Muscle of leg (tissue), 11 donors: Measurements from ENCODE around the gene CIT. TPM values are rescaled to one million over a fixed set of nuclear protein-coding genes. Genes with fewer than 3 reads are reported as not detected.
A peak's percentile ranks its signal among the peaks of the same experiment; 100 is the strongest.

ENCODE experiments used
- DNase-seq: peaks from one replicate; pipeline ENCODE4 v3.0.0; 2013
- H3K27ac ChIP-seq: one replicate; pipeline ENCODE4 v1.5.1; 2013; ENCODE audit warnings: mild to moderate bottlenecking, low read length, control low read depth
- H3K27me3 ChIP-seq: one replicate; pipeline ENCODE4 v1.6.1; 2013; ENCODE audit warnings: low read length; ENCODE audit not compliant: control insufficient read depth, insufficient read depth
- H3K36me3 ChIP-seq: one replicate; pipeline ENCODE4 v1.6.1; 2013; ENCODE audit warnings: low read length; ENCODE audit not compliant: control insufficient read depth, insufficient read depth
- H3K4me1 ChIP-seq: one replicate; pipeline ENCODE4 v1.6.1; 2013; ENCODE audit warnings: low read length; ENCODE audit not compliant: control insufficient read depth, insufficient read depth
- H3K4me3 ChIP-seq: one replicate; pipeline ENCODE4 v1.5.1; 2013; ENCODE audit warnings: low read length, control low read depth
- H3K9me3 ChIP-seq: replicated peaks from 2 replicates; pipeline ENCODE4 v1.6.1; 2013; ENCODE audit warnings: low read depth, low read length; ENCODE audit not compliant: control insufficient read depth
- whole genome bisulfite sequencing: methylation state at CpG from one replicate; pipeline ENCODE4 v1.1.5; 2013; ENCODE audit warnings: missing lambda C conversion rate; ENCODE audit not compliant: insufficient coverage; 5-methylcytosine and 5-hydroxymethylcytosine counted together
- polyA plus RNA-seq, 8 donors: library from polyadenylated mRNA; unstranded; fragments of 120-200 nt; gene quantifications; one replicate each; pipeline versions ENCODE4 v1.2.1 to v1.2.3, GENCODE V29; 2013; ENCODE audit warnings: inconsistent platforms in 1 of 8, low replicate concordance in 1 of 8; ENCODE audit not compliant: insufficient read length in 8 of 8, insufficient read depth in 1 of 8
- total RNA-seq: library from RNA; stranded (reverse); fragments of 120-200 nt; gene quantifications from one replicate; pipeline ENCODE4 v1.2.4, GENCODE V29; 2013

CIT gene
- total and polyA plus RNA-seq, 9 donors = 5.8 to 12.3 (median 9.2) TPM

DNA sequence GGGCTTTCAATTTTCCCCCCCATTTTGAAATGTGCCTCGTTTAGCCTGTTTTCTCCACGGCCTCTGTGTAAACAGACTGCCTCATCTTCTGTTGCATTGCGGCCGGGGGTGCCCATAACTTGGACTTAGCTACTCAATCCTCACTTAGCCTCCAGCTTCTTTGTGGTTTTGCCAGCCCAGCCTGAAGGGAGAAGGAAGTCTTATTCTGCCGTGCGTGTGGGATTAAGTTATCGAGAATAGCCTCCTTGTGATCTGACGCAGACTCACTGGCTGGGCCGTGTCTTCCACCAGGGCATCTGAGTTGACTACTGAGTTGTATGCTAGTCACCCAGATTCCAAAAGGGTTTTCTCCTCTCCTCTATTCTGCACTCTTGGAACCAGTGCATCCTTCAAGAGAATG, 201.1 kb downstream of the CIT start:
- H3K27ac ChIP-seq = no peak overlapping the region
- H3K27me3 ChIP-seq = no peaks in the 10 kb centered on the region
- 91% methylated on average over 5 of the region's 9 CpGs for WGBS
- H3K4me3 ChIP-seq = no peak overlapping the region
- no peaks in the 10 kb centered on the region for H3K9me3 ChIP-seq
- no peaks in the 10 kb centered on the region for H3K4me1 ChIP-seq
- peaks cover 90% of the 10 kb centered on the region for H3K36me3 ChIP-seq
- no peak for DNase-seq

DNA sequence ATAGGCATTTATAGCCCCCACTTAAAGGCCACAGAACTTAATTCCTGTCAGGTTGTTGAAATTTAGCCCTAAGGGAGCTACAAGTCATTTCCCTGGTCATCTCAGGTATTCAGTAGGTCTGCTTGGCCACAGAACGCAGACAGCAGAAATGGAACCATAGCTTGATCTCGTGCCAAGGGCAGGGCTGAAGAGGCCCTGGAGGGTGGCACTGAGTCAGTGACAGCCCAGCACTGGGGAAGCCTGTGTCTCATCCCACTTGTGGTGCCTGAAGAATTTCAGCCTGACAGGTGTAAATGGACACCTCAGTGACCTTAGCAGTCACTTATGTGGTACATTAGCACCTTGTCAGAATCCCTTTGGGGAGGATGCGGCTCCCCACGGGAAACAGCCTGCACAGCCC, 202.6 kb downstream of the CIT start:
- DNase-seq = no peak
- Histone ChIP-seq H3K27me3 (no peaks in the 10 kb centered on the region), H3K4me1 (peaks cover 2% of the 10 kb centered on the region), H3K36me3 (peaks cover 78% of the 10 kb centered on the region), H3K4me3 (no peak overlapping the region), H3K9me3 (no peaks in the 10 kb centered on the region), H3K27ac (peak overlapping the region; percentile 23)
- 79% methylated on average over 4 of the region's 4 CpGs for WGBS

DNA sequence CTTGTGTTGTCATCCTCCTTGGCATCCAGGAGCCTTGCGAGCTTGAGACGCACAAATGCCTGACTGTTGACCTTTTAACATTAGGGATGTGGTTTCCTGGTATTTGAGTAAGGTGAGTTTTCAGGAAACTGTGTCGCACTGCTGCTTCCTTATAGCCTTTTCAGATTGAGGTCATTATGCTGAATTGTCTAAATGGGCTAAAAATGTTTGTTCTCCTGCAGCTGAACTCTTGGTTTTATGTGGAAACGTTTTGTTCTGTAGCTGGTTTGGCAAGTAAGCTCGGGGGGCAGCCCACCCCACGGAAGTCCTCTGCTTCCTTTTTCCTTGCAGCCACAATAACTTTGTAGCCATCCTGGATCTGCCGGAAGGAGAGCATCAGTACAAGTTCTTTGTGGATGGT, 203.5 kb downstream of the CIT start:
- H3K27me3 ChIP-seq = no peaks in the 10 kb centered on the region
- peaks cover 4% of the 10 kb centered on the region for H3K4me1 ChIP-seq
- DNase-seq = peak; percentile 66
- no peak overlapping the region for H3K4me3 ChIP-seq
- peak overlapping the region; percentile 75 for H3K27ac ChIP-seq
- peaks cover 69% of the 10 kb centered on the region for H3K36me3 ChIP-seq
- 92% methylated on average over 2 of the region's 7 CpGs for WGBS
- H3K9me3 ChIP-seq = no peaks in the 10 kb centered on the region

DNA sequence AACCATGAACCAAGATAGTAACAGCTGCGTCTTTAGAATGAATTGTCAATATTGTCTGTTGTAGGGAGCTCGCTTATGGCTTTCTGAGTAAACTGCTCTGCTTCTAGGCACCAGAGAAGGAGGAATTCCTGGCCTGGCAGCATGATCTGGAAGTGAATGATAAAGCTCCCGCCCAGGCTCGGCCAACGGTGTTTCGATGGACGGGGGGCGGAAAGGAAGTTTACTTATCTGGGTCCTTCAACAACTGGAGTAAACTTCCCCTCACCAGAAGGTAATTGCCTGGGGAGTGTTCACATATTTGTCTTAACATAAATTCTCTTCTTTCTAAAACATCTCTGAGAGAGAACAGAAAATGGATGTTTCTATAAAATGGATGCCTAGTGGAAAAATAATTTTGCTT, 204.9 kb downstream of the CIT start:
- Histone ChIP-seq H3K36me3 (peaks cover 56% of the 10 kb centered on the region), H3K4me1 (peaks cover 5% of the 10 kb centered on the region), H3K27ac (peak overlapping the region; percentile 8), H3K27me3 (no peaks in the 10 kb centered on the region), H3K4me3 (no peak overlapping the region), H3K9me3 (no peaks in the 10 kb centered on the region)
- WGBS = 83% methylated on average over 2 of the region's 8 CpGs
- DNase-seq = no peak

DNA sequence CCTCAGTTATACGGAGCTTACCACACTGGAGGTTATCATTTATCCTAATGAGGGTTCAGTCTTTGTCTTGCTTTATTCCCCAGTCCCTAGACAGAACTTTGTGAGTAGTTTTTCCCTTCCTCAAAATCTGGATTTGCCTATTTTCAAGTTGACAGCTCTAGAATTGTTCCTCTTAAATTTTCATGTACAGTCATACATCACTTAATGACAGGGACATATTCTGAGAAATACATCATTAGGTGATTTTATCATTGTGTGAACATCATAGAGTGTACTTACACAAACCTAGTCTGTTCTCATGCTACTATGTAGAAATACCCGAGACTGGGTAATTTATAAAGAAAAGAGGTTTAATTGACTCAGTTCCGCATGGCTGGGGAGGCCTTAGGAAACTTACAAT, 206.1 kb downstream of the CIT start:
- Histone ChIP-seq H3K27ac (no peak overlapping the region), H3K4me3 (no peak overlapping the region), H3K36me3 (peaks cover 45% of the 10 kb centered on the region), H3K9me3 (no peaks in the 10 kb centered on the region), H3K27me3 (no peaks in the 10 kb centered on the region), H3K4me1 (peaks cover 5% of the 10 kb centered on the region)
- DNase-seq = no peak
- WGBS = no CpG with 5 or more reads among the region's 3 CpGs

GRCh38 chr12:119669744-119670472, 207.2 kb downstream of the CIT start:
- Histone ChIP-seq H3K4me1 (peaks cover 5% of the 10 kb centered on the region), H3K36me3 (peaks cover 33% of the 10 kb centered on the region), H3K9me3 (no peaks in the 10 kb centered on the region), H3K4me3 (no peak overlapping the region), H3K27me3 (no peaks in the 10 kb centered on the region), H3K27ac (no peak overlapping the region)
- DNase-seq = no peak
- 87% methylated on average over 7 of the region's 11 CpGs for WGBS

DNA sequence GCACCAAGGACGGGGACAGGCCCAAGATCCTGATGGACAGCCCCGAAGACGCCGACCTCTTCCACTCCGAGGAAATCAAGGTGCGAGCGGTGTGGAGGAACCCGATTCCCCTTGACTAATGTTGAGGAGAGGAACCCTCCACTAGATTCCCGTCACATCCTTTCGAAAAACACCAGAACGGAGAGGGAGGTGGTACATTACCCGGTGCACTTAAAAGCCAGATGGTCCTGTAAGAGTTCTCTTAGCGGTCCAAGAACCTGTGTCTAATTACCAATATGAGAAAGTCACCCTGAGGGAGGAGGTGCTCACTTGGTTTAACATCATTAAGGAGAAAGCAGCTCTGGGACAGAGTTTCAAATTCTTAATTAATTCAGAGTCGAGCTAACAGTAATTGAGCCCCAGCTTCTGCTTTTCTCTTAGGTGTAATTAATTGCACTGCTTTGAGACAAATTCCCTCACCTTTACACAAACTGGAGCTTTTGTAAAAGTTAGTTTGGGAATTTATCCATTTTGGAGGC, 208.7 kb downstream of the CIT start:
- WGBS = 0% methylated on average over 3 of the region's 14 CpGs
- H3K9me3 ChIP-seq = no peaks in the 10 kb centered on the region
- H3K36me3 ChIP-seq = peaks cover 18% of the 10 kb centered on the region
- no peaks in the 10 kb centered on the region for H3K27me3 ChIP-seq
- DNase-seq = no peak
- peak overlapping the region; percentile 95 for H3K27ac ChIP-seq
- H3K4me3 ChIP-seq = peak overlapping the region; percentile 94
- peaks cover 5% of the 10 kb centered on the region for H3K4me1 ChIP-seq

DNA sequence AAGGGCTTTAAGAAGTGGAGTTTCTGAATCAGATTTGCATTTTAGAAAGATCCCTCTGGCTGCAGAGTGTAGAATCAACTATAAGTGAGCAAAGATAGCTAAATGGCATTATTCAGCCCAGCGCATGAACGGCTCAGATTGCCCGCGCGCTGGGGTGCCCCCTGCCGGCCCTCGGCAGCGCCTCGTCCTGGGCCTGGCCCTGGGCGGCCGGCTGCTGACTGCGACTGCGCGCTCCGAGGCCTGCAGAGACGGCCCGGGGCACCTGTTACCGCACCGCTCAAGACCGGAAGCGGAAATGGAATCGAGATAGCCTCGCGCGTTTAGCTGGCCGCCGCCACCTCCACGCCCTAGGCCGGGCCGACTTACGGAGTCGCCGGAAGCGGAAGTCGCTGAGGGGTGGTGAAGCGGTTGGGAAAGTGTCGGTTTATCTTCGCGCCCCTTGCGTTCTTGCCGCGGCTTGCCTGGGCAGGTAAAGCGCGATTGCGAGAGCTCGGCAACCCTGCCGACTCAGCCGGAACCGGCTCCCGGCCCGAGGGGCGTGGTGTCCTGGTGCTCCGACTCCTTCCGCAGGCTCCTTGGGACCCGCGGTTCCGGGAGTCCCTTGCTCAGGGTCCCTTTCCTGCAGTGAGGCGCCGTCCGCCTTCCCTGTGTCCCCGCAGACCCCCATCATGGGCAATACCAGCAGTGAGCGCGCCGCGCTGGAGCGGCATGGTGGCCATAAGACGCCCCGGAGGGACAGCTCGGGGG, 209.4 kb downstream of the CIT start, which contains the start of gene PRKAB1:
Gene PRKAB1, plus strand, starts transcription at position 557 of the 747 bp plus-strand sequence. Its CDS starts 112 bp downstream, at position 669.
- peak; percentile 98 for DNase-seq
- H3K4me1 ChIP-seq = peaks cover 5% of the 10 kb centered on the region
- no peaks in the 10 kb centered on the region for H3K9me3 ChIP-seq

DNA sequence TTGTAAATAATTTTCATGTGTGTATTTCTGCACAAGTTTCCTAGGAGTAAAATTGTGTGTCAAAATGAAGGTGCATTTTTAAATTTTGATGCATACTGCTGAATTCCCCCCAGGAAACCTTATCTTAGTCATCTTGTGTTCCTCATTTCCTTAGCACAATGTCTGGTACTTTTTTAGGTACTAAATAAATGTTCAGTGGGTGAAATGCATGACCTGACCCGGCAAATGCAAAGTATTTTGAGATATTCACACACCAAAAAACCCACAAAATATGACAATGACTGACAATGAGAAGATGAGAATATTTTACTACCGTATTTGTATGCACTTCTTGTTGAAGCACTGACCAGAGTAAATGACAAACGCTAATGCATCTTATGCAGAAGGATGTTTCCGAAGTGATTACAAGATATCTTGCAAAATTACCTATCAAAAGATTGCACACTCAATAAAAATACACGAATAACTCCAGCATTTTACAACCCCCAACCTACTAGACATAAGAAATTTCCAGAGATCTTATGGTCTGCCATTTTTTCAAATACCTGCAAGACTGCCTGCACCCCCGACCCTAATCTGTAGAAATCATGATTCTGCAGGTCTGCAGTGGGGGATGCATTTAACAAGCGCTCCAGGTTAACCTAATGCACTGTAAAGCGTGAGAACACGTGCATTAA, 210.1 kb downstream of the CIT start:
- H3K36me3 ChIP-seq = peaks cover 6% of the 10 kb centered on the region
- peaks cover 5% of the 10 kb centered on the region for H3K4me1 ChIP-seq
- WGBS = 20% methylated on average over 5 of the region's 9 CpGs
- no peaks in the 10 kb centered on the region for H3K9me3 ChIP-seq
- H3K27ac ChIP-seq = no peak overlapping the region
- H3K4me3 ChIP-seq = peak overlapping the region; percentile 94
- H3K27me3 ChIP-seq = no peaks in the 10 kb centered on the region
- no peak for DNase-seq

More for the DNA sequence above, 209.4 kb downstream of the CIT start, which contains the start of gene PRKAB1:
- Histone ChIP-seq H3K4me3 (peak within 1 kb of the TSS; percentile 94), H3K27ac (peak within 1 kb of the TSS; percentile 95), H3K27me3 (no peaks in the 10 kb centered on the region), H3K36me3 (peaks cover 12% of the 10 kb centered on the region)
- WGBS = under 1% methylated on average over 69 of the region's 69 CpGs
